Activated CD8-positive, alpha-beta memory T cell treated with anti-CD3 and anti-CD28 coated beads for 48 hours (primary cell): ENCODE data around the gene GARS1.

Experiments
- DNase-seq, 3 experiments: peaks; one replicate each; pipeline ENCODE4 v3.0.0-alpha.2; 2020; ENCODE audit warnings: low read depth in 2 of 3, low spot score in 2 of 3

Gene GARS1

DNA sequence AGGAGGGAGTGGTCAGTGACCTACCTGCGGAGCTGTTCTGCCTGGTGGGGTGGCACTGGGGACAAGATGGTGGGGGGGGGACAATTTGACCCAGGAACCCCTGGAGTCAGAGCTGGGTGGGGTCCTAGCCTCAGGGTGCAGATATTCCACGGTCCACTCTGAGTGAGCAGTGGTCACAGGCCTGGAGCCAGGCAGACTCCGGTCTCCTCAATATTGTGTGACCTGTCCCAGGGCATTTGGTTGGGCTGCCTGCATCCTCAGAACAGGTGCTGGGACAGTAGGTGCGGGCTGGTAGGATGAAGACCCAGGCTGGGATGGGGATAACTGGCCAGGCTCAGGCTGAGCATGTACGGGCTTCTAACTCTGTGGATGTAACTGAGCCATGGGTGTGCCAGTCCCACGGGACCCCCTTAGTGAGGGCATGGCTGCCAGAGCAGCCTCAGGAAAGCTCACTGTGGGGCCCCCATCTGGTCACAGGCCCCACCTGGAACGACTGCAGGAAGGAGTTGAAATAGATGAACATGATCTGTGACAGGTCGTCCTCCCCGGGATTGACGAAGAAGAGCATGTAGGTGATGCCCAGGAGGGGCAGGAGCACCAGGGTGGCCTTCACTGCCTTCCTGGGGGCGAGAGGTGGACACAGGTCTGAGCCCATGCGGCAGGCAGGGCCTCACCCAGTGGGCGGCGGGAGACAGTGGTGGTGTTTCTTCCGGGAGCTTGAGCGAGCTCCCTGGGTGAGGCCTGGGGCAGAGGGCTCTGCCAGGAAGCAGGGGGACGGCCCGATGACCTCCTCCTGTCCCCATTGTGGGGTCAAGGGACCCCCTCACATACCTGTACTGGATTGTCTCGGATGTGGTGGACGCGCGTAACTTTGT lies 60.7 kb downstream of the GARS1 start:
- DNase-seq = no peak

DNA sequence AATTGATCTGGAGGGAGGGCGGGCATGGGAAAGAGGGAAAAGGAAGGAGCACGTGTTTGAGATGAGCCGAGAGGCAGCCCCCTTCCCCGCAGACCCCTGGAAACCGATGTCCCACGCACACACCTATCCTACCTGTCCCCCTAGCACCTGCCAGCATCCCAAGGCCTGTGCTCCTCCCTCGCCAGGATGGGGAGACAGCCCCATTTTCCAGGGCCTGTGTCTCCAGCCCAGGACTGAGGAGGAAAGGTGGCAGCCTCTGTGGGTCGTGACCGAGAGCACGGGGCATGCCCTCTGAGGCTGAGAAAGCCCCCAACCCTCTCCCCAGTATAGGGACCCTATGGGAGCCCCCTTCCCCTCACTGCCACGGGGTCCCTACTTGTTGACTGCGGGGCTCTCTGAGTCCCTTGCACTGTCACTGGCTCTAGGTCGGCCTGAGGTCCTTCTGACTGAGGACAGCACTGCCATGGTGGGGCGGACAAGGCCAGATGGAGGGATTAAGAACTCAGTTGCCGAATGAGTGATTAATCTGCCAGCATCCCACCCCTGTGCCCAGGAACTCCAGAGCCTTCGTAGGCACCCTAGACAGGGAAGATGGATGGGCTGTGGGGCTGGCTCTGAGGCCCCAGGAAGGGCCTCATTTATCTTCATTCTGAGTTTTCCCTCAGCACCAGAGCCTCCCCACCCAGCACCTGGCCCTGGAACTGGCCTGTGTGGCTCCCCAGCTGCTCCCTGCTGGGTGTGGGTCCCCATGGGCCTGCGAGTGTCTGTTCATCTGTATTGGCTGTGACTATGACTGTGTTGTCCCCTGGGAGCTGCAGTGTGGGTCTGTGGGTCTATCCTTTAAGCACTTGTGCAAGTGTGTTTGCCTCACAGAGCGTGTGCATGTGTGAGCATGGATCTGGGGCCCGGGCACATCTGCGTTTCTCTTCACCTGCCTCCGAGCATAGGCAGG lies 61.6 kb downstream of the GARS1 start:
- DNase-seq = no peak

DNA sequence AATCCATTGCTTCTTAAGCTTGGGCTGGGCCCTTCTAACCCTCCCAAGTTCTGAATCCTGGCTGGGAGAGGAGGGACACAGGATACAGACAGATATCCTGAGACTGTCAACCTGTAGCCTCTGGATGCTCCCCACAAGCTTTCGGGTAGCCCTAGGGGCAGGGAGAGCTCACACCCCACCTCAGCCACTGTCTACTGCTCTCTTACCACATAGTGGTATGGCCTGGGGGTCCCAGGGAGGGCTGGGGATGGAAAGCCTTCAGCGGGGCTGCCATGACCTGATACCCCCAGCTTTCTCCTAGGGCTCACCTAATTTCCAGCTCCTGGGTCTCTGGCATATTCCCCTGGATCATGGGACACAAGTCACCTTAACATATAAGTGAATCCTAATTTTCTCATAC lies 62.5 kb downstream of the GARS1 start:
- no peak for DNase-seq

DNA sequence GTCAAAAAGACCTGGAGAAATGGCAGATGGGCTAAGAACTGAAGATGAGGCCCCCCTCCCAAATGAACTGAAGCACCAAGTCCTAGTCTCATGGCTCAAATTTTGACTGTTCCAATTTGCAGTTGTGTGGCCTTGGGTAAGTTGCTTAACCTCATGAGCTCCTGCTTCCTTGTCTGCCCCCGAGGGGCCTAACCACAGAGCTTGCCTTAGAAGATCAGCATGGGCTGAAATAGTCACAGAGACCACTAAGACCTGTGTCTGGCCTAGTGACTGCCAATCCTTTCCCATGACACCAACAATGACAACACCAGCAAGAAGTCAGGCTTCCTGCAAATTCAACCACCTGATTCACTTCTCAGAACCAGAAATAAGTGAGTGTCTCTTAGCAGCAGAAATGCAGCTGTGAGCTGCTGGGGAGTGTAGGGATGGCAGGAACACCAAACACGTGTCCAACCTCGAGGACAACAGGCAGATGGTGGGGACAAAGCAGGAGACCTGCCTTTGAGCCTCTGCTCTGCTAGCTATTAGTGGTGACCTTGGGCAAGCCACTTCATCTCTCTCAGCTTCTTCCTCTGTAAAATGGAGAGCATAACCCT lies 63.9 kb downstream of the GARS1 start:
- no peak for DNase-seq

DNA sequence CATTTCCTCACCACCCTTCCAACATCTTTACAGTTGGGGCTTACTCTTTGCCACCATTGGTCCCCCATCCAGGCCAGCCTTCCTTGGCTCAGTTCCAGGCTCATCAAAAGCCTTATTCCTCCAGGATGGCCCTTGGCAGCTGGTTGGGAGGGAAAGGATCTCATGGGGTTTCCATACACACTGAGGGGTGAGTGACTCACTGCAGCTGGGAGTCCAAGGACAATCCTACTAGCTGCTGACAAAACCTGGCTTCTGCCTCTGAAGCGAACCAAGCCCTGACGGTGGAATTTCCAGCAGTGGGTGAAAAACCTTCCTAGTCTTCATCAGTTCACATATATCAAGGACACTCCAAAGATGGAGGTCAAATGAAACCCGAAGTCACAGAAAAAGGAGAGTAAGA lies 64.6 kb downstream of the GARS1 start:
- no peak for DNase-seq

DNA sequence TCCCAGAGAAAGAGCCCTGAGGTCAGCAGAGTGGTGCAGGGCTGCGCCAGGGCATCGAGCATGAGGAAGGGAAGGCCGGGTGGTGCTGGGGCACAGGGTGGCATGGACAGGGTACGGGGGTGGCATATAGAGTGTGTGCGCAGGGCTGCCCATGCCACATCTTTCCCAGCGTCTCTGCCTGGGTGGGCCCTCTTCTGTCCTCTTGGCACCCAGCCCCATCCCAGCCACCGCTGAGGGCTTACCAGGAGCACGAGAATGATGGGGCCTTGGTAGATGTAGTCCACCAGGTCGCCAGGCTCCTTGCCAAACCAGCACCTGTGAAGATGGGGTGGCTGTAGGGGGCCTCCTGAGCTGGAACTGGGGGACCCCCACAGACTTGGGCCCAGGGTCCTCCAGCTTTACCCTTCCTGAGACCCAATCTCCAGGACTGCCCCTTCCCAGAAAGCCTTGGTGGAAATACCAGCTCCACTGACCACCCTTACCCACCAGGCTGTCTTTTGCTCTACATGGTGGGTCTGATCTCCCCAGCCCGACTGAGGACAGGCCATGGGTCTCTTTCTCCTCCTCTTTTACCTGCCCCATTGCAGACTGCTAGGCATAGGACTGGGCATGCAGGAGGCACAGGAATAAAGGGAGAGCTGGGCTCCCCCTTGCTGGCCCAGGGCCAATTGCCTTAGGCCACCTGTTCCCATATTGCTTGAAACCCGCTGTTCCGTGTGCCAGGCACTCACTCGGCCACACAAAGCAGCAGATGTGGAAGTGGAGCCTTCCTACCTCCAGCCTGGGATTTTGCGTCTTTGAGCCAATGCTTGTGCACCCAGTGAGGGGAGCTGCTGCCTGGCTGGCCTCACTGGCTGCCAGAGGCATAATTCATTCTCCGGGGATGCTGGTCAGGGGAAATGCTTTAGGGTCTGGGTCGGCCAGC lies 65.9 kb downstream of the GARS1 start:
- no peak for DNase-seq

DNA sequence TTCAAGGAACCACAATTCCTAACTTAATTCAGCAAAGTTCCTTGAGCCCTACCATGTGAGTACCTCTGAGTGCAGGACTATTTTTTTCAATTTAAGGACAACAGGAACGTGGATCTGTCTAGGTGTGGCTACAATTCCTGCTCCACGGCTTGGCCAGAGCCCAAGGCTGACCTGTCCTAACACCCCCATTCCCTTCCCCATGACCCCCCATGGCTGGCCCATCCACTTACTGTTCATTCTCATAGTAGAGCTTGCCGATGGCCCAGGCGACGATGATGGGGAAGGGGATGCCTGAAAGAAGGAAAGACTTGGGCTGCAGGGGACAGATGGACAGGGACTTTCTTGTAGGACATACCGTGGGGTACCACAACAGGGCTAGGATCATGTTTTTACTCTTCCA lies 67.2 kb downstream of the GARS1 start:
- DNase-seq = no peak

DNA sequence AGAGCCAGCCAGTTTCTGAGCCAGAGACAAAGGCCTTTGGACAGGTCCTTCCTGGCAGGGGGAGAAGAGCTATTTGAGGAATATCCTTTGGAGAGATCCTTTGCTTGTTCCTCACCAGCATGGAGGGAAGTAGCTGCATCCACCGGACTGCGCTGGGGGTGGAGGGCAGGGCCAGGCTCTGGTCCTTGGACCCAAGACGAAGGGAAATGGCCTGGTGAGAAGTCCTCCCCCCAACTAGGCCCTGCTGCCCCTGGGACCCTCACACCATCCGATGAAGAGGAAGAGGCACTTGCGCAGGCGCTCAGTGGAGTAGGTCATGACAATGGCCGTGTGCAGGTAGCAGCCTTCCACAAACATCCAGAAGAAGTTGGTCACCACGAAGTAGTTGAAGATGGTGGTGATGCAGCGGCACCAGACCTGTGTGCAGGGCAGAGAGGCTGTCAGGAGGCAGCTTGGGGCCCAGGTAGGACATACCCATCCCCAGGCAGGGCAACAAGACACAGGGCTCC lies 67.8 kb downstream of the GARS1 start:
- DNase-seq = no peak

DNA sequence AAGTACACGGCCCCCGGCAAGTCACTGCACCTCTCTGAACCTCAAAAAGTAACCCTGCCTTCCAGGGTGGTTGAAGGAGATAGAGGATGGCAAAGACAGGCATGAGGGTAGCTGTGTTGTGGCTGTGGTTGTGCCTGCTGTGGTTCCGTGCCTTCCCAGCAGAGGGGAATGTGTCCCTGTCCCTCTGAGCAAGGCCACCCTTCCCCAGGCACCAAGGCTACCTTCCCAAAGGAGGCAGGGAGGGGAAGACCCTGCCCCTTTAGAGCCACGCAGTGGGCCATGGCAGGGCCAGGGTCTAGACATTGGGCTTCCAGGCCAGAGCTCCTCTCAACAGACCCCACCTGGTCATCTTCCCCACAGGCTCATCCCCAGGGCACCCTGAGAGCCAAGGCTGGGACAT lies 68.7 kb downstream of the GARS1 start:
- DNase-seq = no peak

DNA sequence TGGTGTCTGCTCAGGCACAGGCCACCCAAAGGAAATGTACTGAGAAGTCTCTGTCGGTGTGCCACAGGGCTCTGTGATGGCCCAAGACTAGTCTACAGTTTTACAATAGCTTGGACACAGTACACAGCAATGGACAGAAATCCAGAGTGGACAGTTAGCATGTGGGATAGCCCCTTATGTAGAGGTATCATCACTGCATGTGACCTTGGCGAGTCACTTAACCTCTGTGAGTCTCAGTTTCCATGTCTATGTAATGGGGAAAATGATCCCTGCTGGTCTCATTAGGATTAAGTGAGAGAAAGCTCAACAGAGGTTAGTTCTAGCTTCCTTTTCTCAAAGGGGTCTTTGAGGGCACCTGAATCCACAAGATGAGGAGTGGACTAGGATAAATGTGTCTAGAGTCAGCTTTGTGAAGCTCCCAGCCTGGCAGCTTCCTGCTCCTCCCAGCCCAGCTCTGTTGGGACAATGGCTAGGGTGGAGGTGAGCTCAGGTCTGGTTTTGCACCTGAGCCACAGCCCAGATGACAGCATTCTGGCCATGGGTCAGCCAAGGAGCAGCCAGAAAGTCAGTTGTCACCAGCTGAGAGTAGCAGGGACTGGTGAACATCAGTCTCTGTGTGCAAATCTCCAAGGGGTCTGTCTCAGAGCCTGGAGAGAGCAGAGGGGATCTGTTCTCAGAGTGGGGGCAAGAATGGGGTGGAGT lies 69.7 kb downstream of the GARS1 start:
- no peak for DNase-seq

DNA sequence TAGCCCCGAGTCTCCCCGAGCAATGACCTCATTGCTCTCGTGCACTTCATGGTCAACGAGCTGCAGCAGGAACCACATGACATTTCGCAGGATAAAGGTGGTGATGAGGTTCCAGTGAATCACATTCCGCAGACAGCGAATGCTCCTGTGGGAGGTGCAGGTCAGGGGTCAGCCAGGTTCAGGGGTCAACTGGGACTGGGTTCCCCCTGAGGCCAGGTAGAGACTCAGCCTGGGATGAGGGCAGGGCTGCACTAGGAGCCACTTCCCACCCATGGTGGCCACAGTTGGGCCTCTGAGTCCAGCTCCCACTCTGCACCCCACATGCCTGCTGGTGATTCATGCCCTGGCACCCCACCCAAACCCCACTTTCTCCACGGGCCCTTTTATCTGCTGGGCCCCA lies 70.4 kb downstream of the GARS1 start:
- DNase-seq = no peak

DNA sequence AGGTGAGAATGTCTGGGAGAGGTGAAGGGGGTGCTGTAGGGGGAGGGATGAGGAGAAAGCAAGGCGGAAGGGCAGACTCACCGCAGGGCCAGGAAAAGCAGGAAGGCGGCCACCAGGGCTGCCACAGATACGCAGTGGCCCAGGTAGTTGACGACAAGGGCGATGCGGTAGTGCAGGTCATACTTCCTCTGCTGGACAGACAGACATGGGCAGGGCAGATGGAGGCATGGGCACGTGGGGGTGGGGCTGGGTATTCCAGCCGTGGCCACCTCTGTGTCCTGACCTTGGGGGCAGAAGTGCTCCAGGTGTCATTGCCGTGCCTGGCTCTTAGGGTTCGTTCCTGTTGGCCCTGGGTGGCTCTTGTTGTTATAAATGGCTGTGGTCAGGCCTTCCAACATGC lies 70.8 kb downstream of the GARS1 start:
- DNase-seq = no peak

DNA sequence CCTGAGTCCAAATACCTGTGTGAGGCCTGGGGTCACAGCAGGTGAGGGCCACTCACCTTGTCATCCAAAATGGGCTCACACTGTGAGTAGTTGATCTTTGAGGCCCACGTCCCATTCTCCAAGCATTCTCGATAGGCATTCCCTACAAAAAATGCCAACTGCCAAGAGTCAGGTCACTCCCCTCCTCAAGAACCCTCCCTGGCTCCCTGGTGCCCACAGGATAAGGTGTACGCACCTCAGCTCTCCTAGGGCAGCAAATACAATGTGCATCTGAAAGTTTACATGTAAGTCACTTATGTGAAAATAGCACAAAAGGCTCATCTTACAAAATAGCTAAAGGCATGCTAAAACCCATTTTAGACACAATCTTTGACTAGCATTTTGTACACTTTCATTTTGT lies 72.5 kb downstream of the GARS1 start:
- no peak for DNase-seq

DNA sequence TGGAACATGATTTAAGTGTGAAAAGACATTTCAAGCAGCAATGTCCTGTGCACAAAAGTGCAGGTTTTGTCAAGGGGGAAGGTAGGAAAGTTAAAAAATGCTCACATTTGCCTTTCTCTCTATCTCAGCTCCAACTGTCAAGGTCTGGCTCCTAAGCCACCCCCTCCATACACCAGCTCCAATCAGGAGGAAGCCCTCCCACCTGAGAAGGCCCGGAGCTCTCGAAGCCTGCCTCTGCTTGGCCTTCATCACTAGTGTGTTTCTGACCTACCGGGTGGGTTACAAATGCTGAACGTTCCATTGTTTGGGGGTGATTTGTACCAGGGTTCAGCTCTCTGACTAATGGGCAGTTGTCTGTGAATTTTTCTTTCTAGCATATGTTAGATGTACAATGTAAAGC lies 73.4 kb downstream of the GARS1 start:
- DNase-seq = no peak

DNA sequence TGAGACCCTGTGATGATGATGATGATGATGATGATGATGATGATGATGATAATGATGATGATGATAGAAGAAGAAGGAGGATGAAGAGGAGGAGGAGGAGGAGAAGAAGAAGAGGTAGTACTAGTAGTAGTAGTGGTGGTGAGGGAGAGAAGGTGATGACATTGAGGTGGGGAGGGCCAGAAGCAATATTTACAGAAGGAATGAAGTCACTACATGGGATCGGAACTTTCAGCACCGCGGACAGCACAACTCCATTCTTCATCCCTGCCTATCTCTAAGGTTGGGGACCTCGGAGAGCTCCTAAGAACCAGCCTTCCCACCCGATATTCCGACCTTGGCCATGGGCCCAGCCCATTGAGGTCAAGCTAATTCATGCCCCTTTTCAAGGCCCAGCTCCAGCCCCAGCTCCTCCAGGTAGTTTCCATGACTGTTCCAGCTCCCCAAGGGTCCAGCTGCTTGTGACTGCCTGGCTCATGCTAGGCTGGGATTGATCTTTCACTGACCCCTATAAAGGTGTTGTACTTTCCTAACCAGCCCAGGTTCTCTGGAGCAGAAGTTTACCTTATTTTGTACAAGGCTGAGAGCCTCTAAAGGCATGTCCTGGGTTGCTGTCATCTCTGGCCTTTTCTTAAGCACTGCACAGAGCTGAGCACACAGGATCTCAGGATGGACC lies 77.3 kb downstream of the GARS1 start:
- no peak for DNase-seq

DNA sequence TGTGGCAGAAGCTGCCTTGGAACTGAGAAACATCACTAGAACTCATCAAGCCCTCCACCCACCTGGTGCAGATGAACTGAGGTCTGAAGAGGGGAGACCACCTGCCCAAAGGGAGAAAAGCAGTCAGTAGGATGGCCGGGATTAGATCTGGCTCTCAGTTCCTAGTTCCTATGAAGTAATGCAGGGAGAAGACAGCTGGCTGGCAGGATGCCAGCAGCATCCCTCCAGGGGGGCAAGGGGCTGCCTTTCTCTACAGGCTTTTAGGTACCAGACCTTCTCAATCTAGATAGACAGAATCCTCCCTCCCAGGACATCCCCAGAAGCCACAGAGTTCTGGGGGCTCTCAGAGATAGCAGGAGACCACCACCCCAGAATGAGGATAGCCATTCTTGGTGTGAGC lies 79.7 kb downstream of the GARS1 start:
- no peak for DNase-seq

DNA sequence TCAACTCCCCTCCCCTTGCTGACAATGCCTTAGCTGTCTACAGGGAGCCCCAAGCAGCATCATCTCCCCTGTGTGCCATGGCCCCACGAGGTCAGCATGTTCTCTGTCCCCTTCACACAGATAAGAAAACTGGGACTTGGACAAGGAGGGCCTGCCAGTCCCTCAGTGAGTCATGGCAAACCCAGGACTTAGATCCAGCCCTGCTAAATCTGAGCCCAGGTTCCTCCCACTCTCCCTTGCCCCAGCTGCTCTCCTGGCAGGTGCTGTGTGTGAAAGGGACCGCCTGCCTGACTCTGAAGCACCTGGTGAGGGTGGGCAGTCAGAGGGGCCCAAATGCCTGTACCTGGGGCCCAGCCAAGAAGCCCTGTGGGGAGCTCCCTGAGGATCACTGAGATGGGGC lies 80.2 kb downstream of the GARS1 start:
- DNase-seq = no peak

DNA sequence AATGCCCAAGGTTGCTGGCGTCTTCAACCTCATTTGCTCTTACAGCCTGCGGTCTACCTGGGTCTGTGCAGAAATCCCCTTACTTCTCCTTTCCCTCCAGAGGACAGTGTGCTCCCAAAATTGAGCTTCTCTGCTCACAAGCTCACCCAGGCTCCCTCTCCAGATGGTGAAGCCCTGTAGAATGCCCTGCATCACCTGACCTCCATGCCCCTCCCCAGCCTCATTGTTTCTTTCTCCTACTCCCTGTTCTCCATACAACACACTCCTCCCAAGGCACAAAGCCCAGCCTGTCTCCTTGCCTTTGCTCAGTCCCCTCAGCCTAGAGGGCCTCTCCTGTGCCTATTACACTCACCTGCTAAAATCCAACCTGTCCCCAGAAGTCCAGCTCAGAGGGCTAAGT lies 84.1 kb downstream of the GARS1 start:
- no peak for DNase-seq

DNA sequence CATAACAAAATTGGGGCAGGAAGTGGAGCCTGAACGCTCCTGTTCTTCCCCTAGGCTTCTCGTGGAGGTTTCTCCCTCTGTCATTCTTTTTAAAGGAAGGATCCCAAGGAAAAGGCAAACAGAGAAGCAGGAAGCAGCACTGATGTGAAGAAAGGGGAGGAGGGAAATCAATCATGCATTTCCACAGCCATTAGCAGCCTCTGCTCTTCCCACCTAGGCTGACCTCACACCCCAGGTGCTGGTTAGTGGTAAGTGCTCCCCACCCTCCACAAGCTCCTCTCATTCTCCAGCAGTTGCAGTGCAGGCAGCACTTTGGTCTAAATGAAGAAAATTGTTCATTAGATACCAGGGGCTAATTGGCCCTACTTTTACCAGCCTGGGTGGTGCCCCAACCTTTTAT lies 85.0 kb downstream of the GARS1 start:
- DNase-seq = no peak
